ENCODE data around the gene SLC10A3. TPM values are rescaled to one million over a fixed set of nuclear protein-coding genes. Genes with fewer than 3 reads are reported as not detected.
A peak's percentile ranks its signal among the peaks of the same experiment; 100 is the strongest.

SLC10A3 gene
- polyA plus RNA-seq, 1 of the 3 experiments (the other 2 are of a cell fraction): 29.7 TPM

GRCh38 chrX:154437971-154438893 is 52.2 kb downstream of the SLC10A3 start:
- Histone ChIP-seq H3K4me1 (ENCODE audit: control insufficient read depth in 1 of 2, insufficient read depth in 2 of 2, low read depth in 1 of 2, low read length in 1 of 2) (peaks cover 0 to 16% of the 10 kb centered on the region in 2 experiments; a peak in 1 of 4 replicates), H3F3A (replicated peaks; ENCODE audit: insufficient read depth) (peaks cover 1% of the 10 kb centered on the region), H2AFZ (ENCODE audit: low read depth) (no peak overlapping the region), H3K27ac (ENCODE audit: low read depth in 2 of 2, low read length in 1 of 2) (peak overlapping the region in 1 of 2 experiments; percentile 43; a peak in 2 of 4 replicates), H3K4me2 (peak overlapping the region; percentile 62), H3K9me2 (no peaks in the 10 kb centered on the region), H3K36me3 (replicated peaks in 1 of 2; ENCODE audit: control insufficient read depth in 1 of 2, insufficient read depth in 2 of 2, low read length in 1 of 2) (peaks cover 0 to 25% of the 10 kb centered on the region in 2 experiments), H3K9me3 (no peaks in the 10 kb centered on the region), H4K20me1 (ENCODE audit: insufficient read depth) (peaks cover 27% of the 10 kb centered on the region; the same call in 1 of the 2 replicates), H3K4me3 (ENCODE audit: low read depth in 2 of 2, low read length in 1 of 2) (peak overlapping the region; percentile 64 to 69), H3K79me2 (ENCODE audit: insufficient read depth) (peaks cover 36% of the 10 kb centered on the region), H3K27me3 (ENCODE audit: insufficient read depth) (no peaks in the 10 kb centered on the region; the same call in 1 of the 2 replicates), H3K9ac (peak overlapping the region; percentile 65; the same call in 1 of the 2 replicates)
- ChIA-PET CTCF (interaction anchor here (1.7 kb wide), 1 partner anchor 40 kb away, joined by 7 read pairs; the partner anchor contains the start of gene RPL10), POLR2A (interaction anchor here (1.3 kb wide), 1 partner anchor 19 kb away, joined by 3 read pairs; no protein-coding TSS in a partner anchor)
- TF ChIP-seq GATA2 (CRISPR knock-in tag; IDR thresholded peaks at IDR 0.05): no peak
- no peak for TF ChIP-seq TAF1 (IDR thresholded peaks at IDR 0.05; ENCODE audit: borderline replicate concordance, low read depth, low read length)
- TF ChIP-seq, protein P1, sequence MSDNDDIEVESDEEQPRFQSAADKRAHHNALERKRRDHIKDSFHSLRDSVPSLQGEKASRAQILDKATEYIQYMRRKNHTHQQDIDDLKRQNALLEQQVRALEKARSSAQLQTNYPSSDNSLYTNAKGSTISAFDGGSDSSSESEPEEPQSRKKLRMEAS (IDR thresholded peaks at IDR 0.05; ENCODE audit: low read depth): no peak
- no peak for TF ChIP-seq EP300 (IDR thresholded peaks at IDR 0.05; ENCODE audit: borderline replicate concordance in 1 of 2, low read depth in 1 of 2, low read length in 1 of 2)
- TF ChIP-seq, protein P2, sequence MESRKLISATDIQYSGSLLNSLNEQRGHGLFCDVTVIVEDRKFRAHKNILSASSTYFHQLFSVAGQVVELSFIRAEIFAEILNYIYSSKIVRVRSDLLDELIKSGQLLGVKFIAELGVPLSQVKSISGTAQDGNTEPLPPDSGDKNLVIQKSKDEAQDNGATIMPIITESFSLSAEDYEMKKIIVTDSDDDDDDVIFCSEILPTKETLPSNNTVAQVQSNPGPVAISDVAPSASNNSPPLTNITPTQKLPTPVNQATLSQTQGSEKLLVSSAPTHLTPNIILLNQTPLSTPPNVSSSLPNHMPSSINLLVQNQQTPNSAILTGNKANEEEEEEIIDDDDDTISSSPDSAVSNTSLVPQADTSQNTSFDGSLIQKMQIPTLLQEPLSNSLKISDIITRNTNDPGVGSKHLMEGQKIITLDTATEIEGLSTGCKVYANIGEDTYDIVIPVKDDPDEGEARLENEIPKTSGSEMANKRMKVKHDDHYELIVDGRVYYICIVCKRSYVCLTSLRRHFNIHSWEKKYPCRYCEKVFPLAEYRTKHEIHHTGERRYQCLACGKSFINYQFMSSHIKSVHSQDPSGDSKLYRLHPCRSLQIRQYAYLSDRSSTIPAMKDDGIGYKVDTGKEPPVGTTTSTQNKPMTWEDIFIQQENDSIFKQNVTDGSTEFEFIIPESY (IDR thresholded peaks at IDR 0.05; ENCODE audit: borderline replicate concordance, low read depth): no peak
- TF ChIP-seq EZH2phosphoT487 (IDR thresholded peaks at IDR 0.05; ENCODE audit: borderline replicate concordance, low read depth): no peak
- TF ChIP-seq FOXJ3 (CRISPR knock-in tag; IDR thresholded peaks at IDR 0.05): no peak
- TF ChIP-seq POLR2AphosphoS5 (IDR thresholded peaks at IDR 0.05; ENCODE audit: low read depth, low read length): no peak
- no peak for TF ChIP-seq NRF1 (IDR thresholded peaks at IDR 0.05; ENCODE audit: low read depth, low read length)
- TF ChIP-seq USF1 (IDR thresholded peaks at IDR 0.05; ENCODE audit: borderline replicate concordance, low read depth): no peak
- no peak for TF ChIP-seq RAD21 (IDR thresholded peaks at IDR 0.05; ENCODE audit: low read length)
- 33% methylated on average over 25 of the region's 28 CpGs for WGBS (ENCODE audit: low lambda C conversion rate)
- DNase-seq: no peak

Small RNAs within 50 kb of the gene (small RNA-seq; reads per million reads assigned to genes)
- gene MIR6858 (0 reads per million in 7 experiments), gene RN7SL697P (0 reads per million in 7 experiments)

Other genes starting within 250 kb of the SLC10A3 start
- gene OPN1MW3, start 233.0 kb downstream of the SLC10A3 start, polyA plus RNA-seq (2012; rRNA removed): not detected in 2 replicates
- gene TEX28, start 195.5 kb downstream of the SLC10A3 start, polyA plus RNA-seq (2012; rRNA removed): not detected in 2 replicates
- gene TKTL1, start 194.8 kb downstream of the SLC10A3 start, polyA plus RNA-seq (2012; rRNA removed): 0.02 TPM in 1 of 2 replicates, not detected in the other
- gene FLNA, start 116.0 kb downstream of the SLC10A3 start, polyA plus RNA-seq (2012; rRNA removed): 364 and 550 TPM in 2 replicates
- gene EMD, start 111.3 kb downstream of the SLC10A3 start, polyA plus RNA-seq (2012; rRNA removed): 40.4 and 68.0 TPM in 2 replicates
- gene RPL10, start 92.3 kb downstream of the SLC10A3 start, polyA plus RNA-seq (2012; rRNA removed): 4,562 and 7,172 TPM in 2 replicates
- 18.2 and 22.5 TPM in 2 replicates for gene DNASE1L1, start 81.4 kb downstream of the SLC10A3 start, polyA plus RNA-seq (2012; rRNA removed)
- 34.0 and 35.7 TPM in 2 replicates for gene TAFAZZIN, start 79.1 kb downstream of the SLC10A3 start, polyA plus RNA-seq (2012; rRNA removed)
- 92.2 and 102 TPM in 2 replicates for gene ATP6AP1, start 62.0 kb downstream of the SLC10A3 start, polyA plus RNA-seq (2012; rRNA removed)
- gene GDI1, start 53.5 kb downstream of the SLC10A3 start, polyA plus RNA-seq (2012; rRNA removed): 403 and 408 TPM in 2 replicates
- gene FAM50A, start 46.5 kb downstream of the SLC10A3 start, polyA plus RNA-seq (2012; rRNA removed): 86.0 and 97.0 TPM in 2 replicates
- gene PLXNA3, start 32.3 kb downstream of the SLC10A3 start, polyA plus RNA-seq (2012; rRNA removed): 28.3 and 33.2 TPM in 2 replicates
- 29.3 and 37.2 TPM in 2 replicates for gene LAGE3, start 11.3 kb downstream of the SLC10A3 start, polyA plus RNA-seq (2012; rRNA removed)
- 27.4 and 27.8 TPM in 2 replicates for gene UBL4A, start 4.0 kb downstream of the SLC10A3 start, polyA plus RNA-seq (2012; rRNA removed)
- 36.7 and 42.1 TPM in 2 replicates for gene FAM3A, start 25.6 kb upstream of the SLC10A3 start, polyA plus RNA-seq (2012; rRNA removed)
- 70.1 and 131 TPM in 2 replicates for gene G6PD, start 56.2 kb upstream of the SLC10A3 start, polyA plus RNA-seq (2012; rRNA removed)
- gene IKBKG, start 57.0 kb upstream of the SLC10A3 start, polyA plus RNA-seq (2012; rRNA removed): 32.5 and 36.4 TPM in 2 replicates
- not detected in 2 replicates for gene CTAG1A, start 94.5 kb upstream of the SLC10A3 start, polyA plus RNA-seq (2012; rRNA removed)
- gene CTAG1B, start 128.7 kb upstream of the SLC10A3 start, polyA plus RNA-seq (2012; rRNA removed): not detected in 2 replicates
- gene CTAG2, start 162.9 kb upstream of the SLC10A3 start, polyA plus RNA-seq (2012; rRNA removed): 3.7 and 6.8 TPM in 2 replicates